ENCODE measurements around the gene FIP1L1. TPM values are rescaled to one million over a fixed set of nuclear protein-coding genes. Genes with fewer than 3 reads are reported as not detected.
"Not testable (repeated sequence)": the region's sequence is repeated elsewhere in the genome, so short reads cannot be mapped to it uniquely, and the experiment has no call there.

FIP1L1 gene, protein sequence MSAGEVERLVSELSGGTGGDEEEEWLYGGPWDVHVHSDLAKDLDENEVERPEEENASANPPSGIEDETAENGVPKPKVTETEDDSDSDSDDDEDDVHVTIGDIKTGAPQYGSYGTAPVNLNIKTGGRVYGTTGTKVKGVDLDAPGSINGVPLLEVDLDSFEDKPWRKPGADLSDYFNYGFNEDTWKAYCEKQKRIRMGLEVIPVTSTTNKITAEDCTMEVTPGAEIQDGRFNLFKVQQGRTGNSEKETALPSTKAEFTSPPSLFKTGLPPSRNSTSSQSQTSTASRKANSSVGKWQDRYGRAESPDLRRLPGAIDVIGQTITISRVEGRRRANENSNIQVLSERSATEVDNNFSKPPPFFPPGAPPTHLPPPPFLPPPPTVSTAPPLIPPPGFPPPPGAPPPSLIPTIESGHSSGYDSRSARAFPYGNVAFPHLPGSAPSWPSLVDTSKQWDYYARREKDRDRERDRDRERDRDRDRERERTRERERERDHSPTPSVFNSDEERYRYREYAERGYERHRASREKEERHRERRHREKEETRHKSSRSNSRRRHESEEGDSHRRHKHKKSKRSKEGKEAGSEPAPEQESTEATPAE
- total RNA-seq = 10 to 100 TPM; 74.5 to 76.2 TPM

DNA sequence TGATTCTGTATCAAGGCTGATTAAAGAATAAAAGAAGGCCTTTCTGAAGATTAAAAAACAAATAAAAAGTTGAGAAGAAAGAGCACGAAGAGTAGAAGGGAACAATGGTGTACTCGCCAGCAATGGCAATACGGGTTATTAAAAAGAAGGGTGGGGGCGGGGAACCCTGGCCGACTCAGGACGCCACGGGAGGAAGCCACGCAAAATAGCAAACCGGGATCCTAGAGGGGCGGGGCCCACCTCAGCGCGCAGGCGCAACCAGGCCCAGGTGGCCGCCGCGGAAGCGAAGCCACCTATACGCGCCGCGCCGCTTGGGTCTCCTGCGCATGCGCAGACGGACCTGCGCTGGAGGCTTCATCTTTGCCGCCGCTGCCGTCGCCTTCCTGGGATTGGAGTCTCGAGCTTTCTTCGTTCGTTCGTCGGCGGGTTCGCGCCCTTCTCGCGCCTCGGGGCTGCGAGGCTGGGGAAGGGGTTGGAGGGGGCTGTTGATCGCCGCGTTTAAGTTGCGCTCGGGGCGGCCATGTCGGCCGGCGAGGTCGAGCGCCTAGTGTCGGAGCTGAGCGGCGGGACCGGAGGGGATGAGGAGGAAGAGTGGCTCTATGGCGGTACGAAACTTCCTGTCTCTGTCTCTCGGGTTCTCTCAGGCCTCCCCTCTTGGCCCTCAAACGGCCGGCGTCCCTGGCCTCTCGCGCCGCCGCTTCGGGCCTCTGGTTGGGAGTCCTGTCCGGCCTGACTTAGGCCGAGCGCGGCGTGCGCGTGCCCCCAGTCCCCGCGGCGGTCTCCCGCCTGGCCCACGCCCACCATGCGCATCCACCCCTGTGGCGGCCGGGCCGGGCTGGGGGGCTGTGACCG is at the start of gene FIP1L1:
TSS of gene FIP1L1 (plus strand) at position 323 of the 852 bp plus-strand sequence. CDS start at position 521, 198 bp downstream.
- H3K36me3 Mint-ChIP-seq (ENCODE audit: low read depth) = peaks cover 20% of the 10 kb centered on the region

DNA sequence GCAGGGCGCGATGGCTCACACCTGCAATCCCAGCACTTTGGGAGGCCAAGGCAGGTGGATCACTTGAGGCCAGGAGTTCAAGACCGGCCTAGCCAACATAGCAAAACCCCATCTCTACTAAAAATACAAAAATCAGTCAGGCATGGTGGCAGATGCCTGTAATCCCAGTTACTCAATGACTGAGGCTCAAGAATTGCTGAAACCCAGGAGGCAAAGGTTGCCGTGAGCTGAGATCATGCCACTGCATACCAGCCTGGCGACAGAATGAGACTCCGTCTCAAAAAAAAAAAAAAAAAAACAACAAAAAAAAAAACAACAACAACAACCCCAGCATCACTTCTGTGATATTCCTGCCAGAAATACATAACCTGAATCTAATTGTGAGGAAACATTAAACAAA is 42.5 kb upstream of the FIP1L1 start:
- H3K27me3 Mint-ChIP-seq, H3K9me3 Mint-ChIP-seq, H3K27ac Mint-ChIP-seq, DNase-seq, H3K4me1 Mint-ChIP-seq, CTCF ChIA-PET, H3K4me3 Mint-ChIP-seq, POLR2A ChIA-PET: not testable (repeated sequence)
- H3K36me3 Mint-ChIP-seq (ENCODE audit: low read depth) = peaks cover 15% of the 10 kb centered on the region

More for the DNA sequence above, at the start of gene FIP1L1:
- Mint-ChIP-seq H3K9me3 (no peaks in the 10 kb centered on the region), H3K27me3 (peaks cover 8% of the 10 kb centered on the region), H3K27ac (peak within 1 kb of the TSS; percentile 94), H3K4me3 (peak within 1 kb of the TSS; percentile 98), H3K4me1 (peaks cover 33% of the 10 kb centered on the region)
- DNase-seq = peak; percentile 96
- CTCF ChIA-PET = interaction anchor here (1.3 kb wide), 1 partner anchor 10 kb away, joined by 3 read pairs; no protein-coding TSS in a partner anchor
- POLR2A ChIA-PET = interaction anchor here (0.9 to 2.7 kb wide), 7 partner anchors 9 to 666 kb away, joined by 3 to 32 read pairs (median 5); partner anchors contain the start of gene SCFD2

DNA sequence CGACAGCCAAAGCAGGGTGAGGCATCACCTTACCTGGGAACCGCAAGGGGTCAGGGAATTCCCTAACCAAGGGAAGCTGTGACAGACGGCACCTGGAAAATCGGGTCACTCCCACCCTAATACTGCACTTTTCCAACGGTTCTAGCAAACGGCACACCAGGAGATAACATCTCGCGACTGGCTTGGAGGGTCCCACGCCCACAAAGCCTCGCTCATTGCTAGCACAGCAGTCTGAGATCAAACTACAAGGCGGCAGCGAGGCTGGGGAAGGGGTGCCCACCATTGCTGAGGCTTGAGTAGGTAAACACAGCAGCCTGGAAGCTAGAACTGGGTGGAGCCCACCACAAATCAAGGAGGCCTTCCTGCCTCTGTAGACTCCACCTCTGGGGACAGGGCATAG is 37.3 kb upstream of the FIP1L1 start:
- H3K27me3 Mint-ChIP-seq, DNase-seq, H3K9me3 Mint-ChIP-seq, H3K27ac Mint-ChIP-seq, CTCF ChIA-PET, H3K4me1 Mint-ChIP-seq, H3K4me3 Mint-ChIP-seq, POLR2A ChIA-PET: not testable (repeated sequence)
- H3K36me3 Mint-ChIP-seq (ENCODE audit: low read depth) = peaks cover 41% of the 10 kb centered on the region

DNA sequence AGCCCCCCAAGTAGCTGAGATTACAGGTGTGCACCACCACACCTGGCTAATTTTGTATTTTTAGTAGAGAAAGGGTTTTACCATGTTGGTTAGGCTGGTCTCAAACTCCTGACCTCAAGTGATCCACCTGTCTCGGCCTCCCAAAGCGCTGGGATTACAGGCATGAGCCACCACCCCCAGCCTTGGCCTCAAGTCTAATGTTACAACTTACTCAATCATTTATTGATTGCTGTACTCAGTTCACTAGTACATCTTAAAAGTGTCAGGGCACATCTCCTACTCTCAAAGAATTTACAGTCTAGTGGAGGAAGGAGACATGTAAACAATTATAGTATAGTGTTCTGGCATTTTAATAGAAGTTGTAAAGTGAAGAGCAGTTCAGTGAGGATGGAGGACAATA is 31.0 kb upstream of the FIP1L1 start:
- H3K27ac Mint-ChIP-seq, H3K4me1 Mint-ChIP-seq, CTCF ChIA-PET, POLR2A ChIA-PET, H3K4me3 Mint-ChIP-seq, H3K9me3 Mint-ChIP-seq, DNase-seq, H3K27me3 Mint-ChIP-seq: not testable (repeated sequence)
- H3K36me3 Mint-ChIP-seq (ENCODE audit: low read depth) = peaks cover 64% of the 10 kb centered on the region

DNA sequence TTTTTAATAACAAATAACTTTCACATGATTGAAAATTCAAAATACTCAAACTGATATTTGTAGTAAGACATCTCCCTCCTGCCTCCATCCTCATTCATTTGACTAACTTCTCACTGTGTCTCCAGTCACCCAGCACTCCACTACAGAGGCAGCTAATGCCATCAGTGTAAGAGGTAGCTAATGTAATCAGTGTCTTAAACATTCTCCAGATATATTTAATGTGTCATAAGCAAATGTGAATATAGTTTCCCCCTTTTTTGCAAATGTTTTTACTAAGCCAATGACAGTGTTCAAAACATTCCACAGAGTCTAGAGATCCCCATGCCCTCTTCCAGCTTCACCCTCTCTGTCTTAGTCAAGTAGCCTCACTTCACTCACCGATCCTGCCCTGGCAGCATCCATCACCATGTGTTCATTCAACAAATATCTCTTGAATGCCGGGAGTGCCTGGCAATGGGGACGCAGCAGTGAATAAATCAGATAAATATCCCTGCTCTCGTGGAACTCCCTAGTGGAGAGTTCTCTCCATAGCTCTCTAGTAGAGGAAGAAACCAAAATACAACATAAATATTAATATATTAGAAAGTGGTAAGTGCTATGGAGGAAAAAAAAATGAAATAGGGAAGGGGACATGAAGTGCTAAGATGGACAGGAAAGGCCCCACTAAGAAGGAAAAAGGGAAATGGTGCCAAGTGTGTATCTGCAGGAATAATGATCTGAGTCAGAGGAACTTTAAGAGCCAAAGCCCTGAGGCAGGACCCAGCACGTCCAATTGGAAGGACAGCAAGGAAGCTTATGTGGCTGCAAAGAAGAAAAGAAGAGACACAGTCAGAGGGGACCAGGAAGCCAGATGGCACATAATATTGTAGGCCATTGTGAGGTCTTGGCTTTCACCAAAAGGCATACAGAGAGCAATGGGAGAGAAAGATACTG is 30.3 kb upstream of the FIP1L1 start:
- DNase-seq = no peak
- peaks cover 63% of the 10 kb centered on the region for H3K36me3 Mint-ChIP-seq (ENCODE audit: low read depth)
- no peak overlapping the region for H3K4me3 Mint-ChIP-seq
- H3K27me3 Mint-ChIP-seq = no peaks in the 10 kb centered on the region
- H3K4me1 Mint-ChIP-seq = no peaks in the 10 kb centered on the region
- POLR2A ChIA-PET = no interaction called here
- H3K9me3 Mint-ChIP-seq = peaks cover 4% of the 10 kb centered on the region
- CTCF ChIA-PET = no interaction called here
- H3K27ac Mint-ChIP-seq = no peak overlapping the region

DNA sequence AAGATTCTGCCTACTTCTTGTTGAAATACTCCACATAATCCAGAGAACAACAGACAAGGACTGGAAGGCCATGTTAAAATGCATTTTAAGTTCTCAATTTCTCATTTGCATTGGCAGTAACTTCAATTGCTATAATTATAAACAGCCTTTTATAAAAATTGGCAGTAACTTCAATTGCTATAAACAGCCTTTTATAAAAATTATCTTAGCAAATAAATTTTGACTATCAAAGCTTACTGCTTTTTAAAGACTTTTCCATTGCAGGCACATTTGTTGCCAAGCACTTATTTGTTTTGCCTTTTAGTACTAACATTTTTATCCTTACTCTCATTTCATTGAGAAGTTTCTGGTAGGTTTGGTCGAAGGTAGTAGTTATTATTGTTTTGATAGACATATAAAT is 29.4 kb upstream of the FIP1L1 start:
- H3K36me3 Mint-ChIP-seq (ENCODE audit: low read depth) = peaks cover 66% of the 10 kb centered on the region

DNA sequence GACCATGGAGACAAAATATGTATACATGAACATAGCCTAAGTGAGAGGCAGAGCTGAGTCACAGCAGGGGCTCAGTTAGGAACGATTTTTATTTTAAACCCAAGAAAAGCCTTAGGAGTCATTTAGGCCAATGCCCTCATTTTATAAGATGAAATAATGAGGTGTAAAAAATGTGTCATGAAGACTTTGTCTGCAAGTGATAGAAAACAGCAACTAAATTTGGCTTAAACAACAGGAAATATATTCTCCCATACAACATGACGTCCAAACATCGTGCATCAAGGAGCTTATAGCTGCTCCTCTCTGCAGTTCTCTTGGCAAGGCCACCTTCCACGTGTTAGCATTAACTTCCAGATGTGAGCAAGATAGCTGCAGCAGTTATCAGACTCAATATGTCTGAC is 28.4 kb upstream of the FIP1L1 start:
- POLR2A ChIA-PET = no interaction called here
- no peaks in the 10 kb centered on the region for H3K27me3 Mint-ChIP-seq
- peaks cover 2% of the 10 kb centered on the region for H3K9me3 Mint-ChIP-seq
- DNase-seq = no peak
- no peak overlapping the region for H3K4me3 Mint-ChIP-seq
- CTCF ChIA-PET = no interaction called here
- no peak overlapping the region for H3K27ac Mint-ChIP-seq
- no peaks in the 10 kb centered on the region for H3K4me1 Mint-ChIP-seq
- peaks cover 64% of the 10 kb centered on the region for H3K36me3 Mint-ChIP-seq (ENCODE audit: low read depth)

More for the DNA sequence above, 29.4 kb upstream of the FIP1L1 start:
- Mint-ChIP-seq H3K4me3 (no peak overlapping the region), H3K27me3 (no peaks in the 10 kb centered on the region), H3K27ac (no peak overlapping the region), H3K9me3 (peaks cover 4% of the 10 kb centered on the region), H3K4me1 (no peaks in the 10 kb centered on the region)
- POLR2A ChIA-PET = no interaction called here
- no peak for DNase-seq
- CTCF ChIA-PET = no interaction called here

DNA sequence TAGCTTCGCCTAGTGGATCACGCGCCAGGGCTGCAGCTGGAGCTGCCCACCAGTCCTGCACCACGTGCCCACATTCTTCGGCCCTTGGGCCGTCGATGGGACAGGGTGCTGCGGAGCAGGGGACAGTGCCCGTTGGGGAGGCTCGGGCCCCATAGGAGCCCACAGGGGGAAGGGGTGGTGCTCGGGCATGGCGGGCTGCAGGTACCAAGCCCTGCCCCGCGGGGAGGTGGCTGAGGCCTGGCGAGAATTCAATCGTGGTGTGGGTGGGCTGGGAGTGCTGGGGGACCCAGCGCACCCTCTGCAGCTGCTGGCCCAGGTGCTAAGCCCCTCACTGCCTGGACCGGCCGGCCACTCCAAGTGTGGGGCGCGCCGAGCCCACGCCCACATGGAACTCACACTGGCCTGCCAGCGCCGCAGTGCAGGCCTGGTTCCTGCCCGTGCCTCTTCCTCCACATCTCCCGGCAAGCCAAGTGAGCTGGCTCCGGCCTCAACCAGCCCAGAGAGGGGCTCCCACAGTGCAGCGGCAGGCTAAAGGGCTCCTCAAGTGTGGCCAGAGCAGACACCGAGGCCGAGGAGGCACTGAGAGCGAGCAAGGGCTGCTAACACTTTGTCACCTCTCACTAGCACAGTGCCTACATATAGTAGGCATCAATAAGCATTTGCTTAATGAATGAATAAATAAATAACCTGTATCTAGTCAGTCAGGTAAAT is 23.3 kb upstream of the FIP1L1 start:
- H3K9me3 Mint-ChIP-seq = peaks cover 4% of the 10 kb centered on the region
- H3K4me1 Mint-ChIP-seq = no peaks in the 10 kb centered on the region
- H3K36me3 Mint-ChIP-seq (ENCODE audit: low read depth) = peaks cover 47% of the 10 kb centered on the region
- CTCF ChIA-PET = no interaction called here
- H3K4me3 Mint-ChIP-seq = no peak overlapping the region
- H3K27ac Mint-ChIP-seq = no peak overlapping the region
- POLR2A ChIA-PET = no interaction called here
- no peak for DNase-seq
- no peaks in the 10 kb centered on the region for H3K27me3 Mint-ChIP-seq

DNA sequence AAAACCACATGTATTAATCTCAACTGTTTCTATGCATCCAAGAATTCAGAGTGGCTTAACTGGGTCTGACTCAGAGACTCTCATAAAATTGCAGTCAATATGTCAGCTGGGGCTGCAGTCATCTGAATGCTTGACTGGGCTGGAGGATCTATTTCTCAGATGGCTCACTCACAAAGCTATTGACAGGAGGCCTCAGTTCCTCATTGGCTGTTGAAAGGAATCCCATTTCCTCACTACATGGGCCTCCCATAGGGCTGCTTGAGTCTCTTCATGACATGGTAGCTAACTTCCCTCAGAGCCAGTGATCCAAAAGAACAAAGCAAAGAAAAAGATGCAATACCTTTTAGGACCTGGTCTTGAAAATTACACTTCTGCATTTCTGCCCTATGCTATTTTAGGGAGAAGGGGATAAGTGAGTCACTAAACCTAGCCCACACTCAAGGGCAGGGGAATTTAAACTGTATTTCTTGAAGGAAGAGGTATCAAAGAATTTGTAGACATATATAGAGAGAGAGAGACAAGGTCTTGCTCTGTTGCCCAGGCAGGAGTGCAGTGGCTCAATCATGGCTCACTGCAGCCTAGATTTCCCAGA is 21.4 kb upstream of the FIP1L1 start:
- POLR2A ChIA-PET = no interaction called here
- Mint-ChIP-seq H3K9me3 (peaks cover 4% of the 10 kb centered on the region), H3K4me1 (peaks cover 8% of the 10 kb centered on the region), H3K4me3 (no peak overlapping the region), H3K36me3 (ENCODE audit: low read depth) (peaks cover 45% of the 10 kb centered on the region), H3K27me3 (no peaks in the 10 kb centered on the region), H3K27ac (no peak overlapping the region)
- CTCF ChIA-PET = no interaction called here
- no peak for DNase-seq

DNA sequence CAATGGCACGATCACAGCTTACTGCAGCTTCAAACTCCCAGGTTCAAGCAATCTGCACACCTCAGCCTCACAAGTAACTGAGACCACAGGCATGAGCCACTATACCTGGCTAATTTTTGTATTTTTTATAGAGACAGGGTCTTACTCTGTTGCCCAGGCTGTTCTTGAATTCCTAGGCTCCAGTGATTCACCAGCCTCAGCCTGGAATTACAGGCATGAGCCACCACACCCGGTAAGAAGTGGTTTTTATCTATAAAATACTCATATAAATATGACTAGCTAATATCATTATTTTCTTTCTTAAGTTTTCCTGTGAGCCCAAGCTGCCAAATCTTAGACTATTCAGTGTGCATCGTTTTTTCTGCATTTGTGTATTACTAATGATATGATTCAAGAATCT is 16.0 kb upstream of the FIP1L1 start:
- ChIA-PET POLR2A (interaction anchor here (1.0 kb wide), 1 partner anchor 20 kb away, joined by 3 read pairs; no protein-coding TSS in a partner anchor), CTCF (no interaction called here)
- no peak overlapping the region for H3K4me3 Mint-ChIP-seq
- DNase-seq = no peak
- H3K4me1 Mint-ChIP-seq = peaks cover 40% of the 10 kb centered on the region
- peaks cover 23% of the 10 kb centered on the region for H3K36me3 Mint-ChIP-seq (ENCODE audit: low read depth)
- no peaks in the 10 kb centered on the region for H3K9me3 Mint-ChIP-seq
- no peaks in the 10 kb centered on the region for H3K27me3 Mint-ChIP-seq
- H3K27ac Mint-ChIP-seq = no peak overlapping the region

DNA sequence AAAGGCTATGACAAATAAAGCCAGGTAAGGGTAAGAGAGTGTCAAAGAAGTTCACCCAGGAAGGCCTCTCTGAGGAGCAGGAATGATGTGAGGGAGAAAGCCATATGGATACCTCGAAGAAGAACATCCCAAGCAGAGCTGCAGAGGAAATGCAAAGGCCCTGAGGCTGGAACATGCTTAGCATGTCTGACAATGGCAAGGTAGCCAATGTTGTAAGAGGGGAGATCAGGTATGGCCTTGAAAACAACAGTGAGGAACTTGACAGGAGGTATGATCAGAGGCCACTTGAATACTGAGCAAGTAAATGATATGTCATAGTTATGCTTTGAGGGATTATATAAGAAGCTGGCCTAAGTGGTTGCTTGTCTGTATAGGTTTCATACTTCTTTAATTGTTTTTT is 15.3 kb upstream of the FIP1L1 start:
- no peak overlapping the region for H3K27ac Mint-ChIP-seq
- CTCF ChIA-PET = no interaction called here
- no peaks in the 10 kb centered on the region for H3K27me3 Mint-ChIP-seq
- DNase-seq = no peak
- peaks cover 23% of the 10 kb centered on the region for H3K36me3 Mint-ChIP-seq (ENCODE audit: low read depth)
- no peaks in the 10 kb centered on the region for H3K9me3 Mint-ChIP-seq
- H3K4me1 Mint-ChIP-seq = peaks cover 46% of the 10 kb centered on the region
- POLR2A ChIA-PET = interaction anchor here (1.0 kb wide), 1 partner anchor 19 kb away, joined by 3 read pairs; no protein-coding TSS in a partner anchor
- H3K4me3 Mint-ChIP-seq = no peak overlapping the region

DNA sequence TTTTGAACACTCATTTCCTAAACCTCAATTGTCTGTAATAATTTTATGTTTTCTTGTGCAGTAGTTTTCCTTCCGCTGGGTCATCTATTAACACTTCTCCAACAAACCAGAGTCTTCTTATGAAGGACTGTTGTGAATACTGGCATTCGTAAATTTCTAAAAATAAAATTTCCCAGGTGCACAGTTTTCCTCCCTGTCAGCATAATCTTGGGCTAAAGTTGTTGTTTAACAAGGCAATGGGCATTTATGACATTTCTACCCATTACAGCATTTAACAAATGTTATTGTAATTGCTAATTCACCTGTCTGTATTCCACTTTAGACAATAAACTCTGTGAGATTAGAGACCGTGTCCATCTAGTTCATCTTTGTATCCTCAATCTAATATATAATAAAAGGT is 12.8 kb upstream of the FIP1L1 start:
- CTCF ChIA-PET = no interaction called here

More for the DNA sequence above, 12.8 kb upstream of the FIP1L1 start:
- no peak for DNase-seq
- Mint-ChIP-seq H3K27me3 (peaks cover 17% of the 10 kb centered on the region), H3K27ac (peak overlapping the region; percentile 91), H3K4me3 (peak overlapping the region; percentile 91), H3K9me3 (no peaks in the 10 kb centered on the region), H3K36me3 (ENCODE audit: low read depth) (peaks cover 19% of the 10 kb centered on the region), H3K4me1 (peaks cover 46% of the 10 kb centered on the region)
- POLR2A ChIA-PET = interaction anchor here (0.6 to 4.3 kb wide), 2 partner anchors 13 to 62 kb away, joined by 3 to 32 read pairs; partner anchors contain the start of gene FIP1L1

Measured in activated CD4-positive, alpha-beta memory T cell treated with anti-CD3 and anti-CD28 coated beads, Interleukin-2, amount 10 ng/mL, durations not matched to agents 7 days and 5 days (primary cell).